Activated CD4-positive, alpha-beta T cell treated with anti-CD3 and anti-CD28 coated beads for 24 hours (primary cell): ENCODE data around the gene KIF12.

Experiments used
- DNase-seq, 2 donors: peaks; one replicate each; pipeline ENCODE4 v3.0.0-alpha.2; 2020; ENCODE audit warnings: low read depth in 2 of 2

The KIF12 gene

GRCh38 chr9:114123031-114123977, 24.2 kb upstream of the KIF12 start:
- no peak for DNase-seq

- no peak for DNase-seq
Observed at GRCh38 chr9:114122136-114123027, 23.3 kb upstream of the KIF12 start.

- DNase-seq: no peak
Observed at GRCh38 chr9:114121227-114122135, 22.4 kb upstream of the KIF12 start.

DNA sequence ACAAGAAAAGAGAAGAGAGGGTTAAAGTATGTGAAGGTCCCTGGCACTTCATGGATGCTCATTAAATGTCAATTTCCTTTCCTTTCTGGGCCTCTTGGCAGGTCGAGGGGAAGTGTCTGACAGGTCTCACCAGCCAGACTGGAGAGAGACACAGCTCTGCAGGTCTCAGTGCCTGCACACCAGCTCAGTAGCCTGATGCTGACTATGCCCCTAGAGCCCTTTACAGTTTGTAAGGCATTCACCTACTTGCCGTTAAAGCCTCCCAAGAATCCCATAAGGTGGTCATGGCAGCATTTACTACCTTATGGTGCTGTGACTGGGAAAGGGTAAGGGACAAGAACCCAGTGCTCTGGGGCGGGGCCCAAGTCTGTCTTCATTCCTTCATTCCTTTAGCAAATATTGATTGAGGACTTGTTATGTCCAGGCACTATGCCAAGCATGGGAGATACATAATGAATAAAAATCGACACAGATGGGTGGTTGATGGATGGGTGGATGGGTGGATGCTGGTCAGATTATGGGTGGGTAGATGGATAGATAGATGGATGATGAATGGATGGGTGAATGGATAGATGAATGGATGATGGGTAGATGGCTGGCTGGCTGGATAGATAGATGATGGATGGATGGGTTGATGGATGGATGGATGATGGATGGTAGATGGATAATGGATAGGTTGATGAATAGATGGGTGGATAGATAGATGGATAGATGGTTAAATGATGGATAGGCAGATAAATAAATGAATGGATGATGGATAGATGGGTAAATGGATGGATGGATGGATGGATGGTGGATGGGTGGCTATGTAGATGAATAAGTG, 21.3 kb upstream of the KIF12 start:
- DNase-seq: no peak

DNA sequence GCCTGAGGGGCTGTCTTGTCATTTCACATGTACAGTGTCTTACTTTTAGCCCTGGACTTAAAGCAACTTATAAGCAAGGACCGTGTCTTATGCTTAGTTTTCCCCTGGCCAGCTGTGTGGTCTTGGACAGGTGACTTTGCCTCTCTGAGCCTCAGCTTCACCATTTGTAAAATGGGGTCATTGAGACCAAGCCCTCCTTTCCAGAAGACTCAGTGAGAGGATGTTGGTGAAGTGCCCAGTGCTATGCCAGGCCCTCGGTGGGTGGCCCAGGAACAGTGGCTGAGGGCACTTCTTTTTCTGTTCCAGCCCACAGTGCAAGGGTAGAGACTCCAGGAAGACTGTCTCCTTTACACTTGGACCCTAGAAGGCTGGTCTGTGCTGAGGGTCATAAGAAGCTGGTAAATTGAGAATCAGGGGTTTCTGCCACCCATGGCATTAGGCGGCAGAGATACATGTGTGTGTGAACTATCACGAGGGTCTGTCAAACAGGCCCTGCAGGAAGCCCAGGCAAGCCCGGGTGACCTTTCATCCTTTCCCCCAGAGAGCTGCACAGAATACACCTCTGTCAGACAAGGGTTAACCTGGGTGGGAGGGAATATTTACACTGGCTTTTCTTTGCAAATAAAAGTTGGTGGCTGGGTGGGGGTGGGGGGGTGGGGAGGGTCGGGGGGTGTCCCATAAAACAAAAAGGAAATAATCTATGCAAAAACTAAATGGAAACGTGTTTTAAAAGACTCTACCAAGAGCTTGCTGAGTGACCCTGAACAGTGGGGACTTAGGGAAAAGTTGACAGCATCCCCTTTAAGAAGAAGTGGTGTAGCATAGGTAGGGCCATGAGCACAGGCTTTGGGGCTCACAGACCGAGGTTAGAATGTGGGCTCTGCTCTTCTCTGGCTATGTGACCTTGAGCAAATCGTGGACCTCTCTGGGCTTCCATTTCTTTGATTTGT, 20.4 kb upstream of the KIF12 start:
- DNase-seq: no peak

DNA sequence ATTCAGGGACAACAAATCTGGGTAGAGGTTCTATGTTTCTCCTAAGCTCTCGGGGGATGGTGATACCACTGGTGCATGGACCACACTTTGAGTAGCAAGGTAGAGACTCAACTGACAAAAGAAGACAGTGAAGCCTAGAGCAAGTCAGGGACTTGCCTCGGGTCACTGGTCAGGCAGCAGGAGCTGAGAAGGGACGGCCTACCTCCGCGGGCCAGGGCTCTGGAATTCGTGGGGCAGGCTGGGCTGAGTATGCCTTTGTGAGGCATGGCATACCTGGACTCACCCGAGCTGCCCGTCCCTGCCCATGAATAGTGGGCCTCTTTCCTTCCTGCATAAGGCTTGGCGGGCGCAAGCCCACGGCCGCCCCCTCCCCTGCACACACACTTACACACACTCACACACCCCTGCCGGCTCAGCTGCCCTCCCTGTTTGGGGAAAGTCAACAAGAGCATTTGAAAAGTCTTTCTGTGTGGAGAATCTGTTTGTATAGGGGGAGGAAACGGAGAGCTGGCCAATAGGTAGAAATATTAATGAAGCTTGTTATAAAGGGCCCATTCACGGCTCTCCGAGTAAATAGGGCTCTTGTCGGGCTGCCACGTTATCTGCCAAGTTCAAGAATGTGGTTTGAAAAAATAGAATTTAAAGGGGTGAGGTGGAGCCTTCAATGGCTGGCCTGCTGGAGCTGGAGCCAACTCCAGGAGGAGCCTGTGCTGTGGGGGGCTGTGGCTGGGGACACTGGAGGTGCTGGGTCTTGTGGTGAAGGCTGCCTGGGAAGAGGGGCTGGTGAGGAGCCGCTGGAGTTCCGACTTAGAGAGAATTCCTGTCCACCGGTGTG, 19.1 kb upstream of the KIF12 start:
- no peak for DNase-seq

GRCh38 chr9:114117614-114117995, 18.5 kb upstream of the KIF12 start:
- no peak for DNase-seq

- no peak for DNase-seq
Observed at GRCh38 chr9:114116126-114116747, 17.1 kb upstream of the KIF12 start.

DNA sequence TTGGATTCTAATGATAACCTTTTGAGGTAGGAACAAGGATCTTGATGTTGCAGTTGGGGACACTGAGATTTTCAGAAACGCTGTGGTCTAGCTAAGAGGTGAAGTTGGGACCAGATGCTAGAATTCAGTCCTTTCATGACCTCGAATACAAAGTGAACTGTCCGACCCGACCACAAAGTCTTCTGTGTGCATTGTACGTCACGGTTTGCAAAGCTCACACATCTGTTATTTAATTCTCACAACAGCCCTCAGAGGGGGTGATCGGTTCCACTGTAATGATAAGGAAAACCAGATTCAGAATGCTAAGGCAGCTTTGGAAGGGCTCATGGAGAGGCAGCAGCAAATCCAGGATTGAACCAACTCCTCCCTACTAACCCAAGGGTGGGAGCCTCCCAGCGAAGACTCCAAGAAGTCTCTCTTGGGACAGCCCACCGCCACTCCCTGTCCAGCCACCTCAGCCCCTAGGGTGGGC, 16.6 kb upstream of the KIF12 start:
- DNase-seq: no peak

GRCh38 chr9:114114364-114114763, 15.3 kb upstream of the KIF12 start:
- DNase-seq: no peak

GRCh38 chr9:114112778-114113584, 13.9 kb upstream of the KIF12 start:
- no peak for DNase-seq

- DNase-seq: no peak
Observed at GRCh38 chr9:114112325-114112724, 13.2 kb upstream of the KIF12 start.

DNA sequence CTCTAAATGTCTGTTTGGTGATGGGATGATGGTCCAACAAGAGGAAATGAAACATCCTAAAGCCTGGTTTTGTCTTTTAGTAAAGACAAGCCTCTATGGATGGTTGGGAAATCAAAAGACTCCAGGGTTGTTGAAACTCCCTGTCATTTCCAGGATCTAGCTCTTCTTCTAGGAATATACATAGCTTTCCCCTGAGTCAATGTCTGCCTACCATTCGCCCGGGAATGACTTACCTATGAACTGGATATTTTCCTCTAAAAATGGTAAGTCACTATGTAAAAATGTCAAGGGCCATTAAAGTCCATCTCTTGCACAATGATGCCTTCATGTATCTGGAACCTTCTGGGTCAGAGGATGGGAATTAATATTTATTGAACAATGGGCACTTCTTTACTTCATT, 11.1 kb upstream of the KIF12 start:
- no peak for DNase-seq

DNA sequence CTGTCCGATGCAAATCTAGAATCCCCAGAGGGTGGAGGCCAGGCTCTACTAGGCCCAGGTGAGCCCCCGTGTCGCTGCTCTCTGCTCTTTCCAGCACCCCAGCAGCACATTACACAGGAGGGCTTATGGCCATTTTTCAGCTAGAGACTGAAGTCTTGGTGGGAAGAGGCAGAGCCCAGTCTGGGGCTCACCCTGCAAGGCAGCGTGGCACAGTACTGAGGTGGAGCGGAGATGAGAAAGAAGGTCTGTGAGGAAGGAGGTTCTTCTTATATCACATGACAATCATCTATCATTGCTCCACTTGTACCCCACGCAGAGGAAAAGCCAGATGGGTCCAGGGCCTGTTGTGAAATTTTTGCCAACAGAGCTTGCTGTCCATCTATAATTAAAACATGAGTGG, 10.0 kb upstream of the KIF12 start:
- no peak for DNase-seq

DNA sequence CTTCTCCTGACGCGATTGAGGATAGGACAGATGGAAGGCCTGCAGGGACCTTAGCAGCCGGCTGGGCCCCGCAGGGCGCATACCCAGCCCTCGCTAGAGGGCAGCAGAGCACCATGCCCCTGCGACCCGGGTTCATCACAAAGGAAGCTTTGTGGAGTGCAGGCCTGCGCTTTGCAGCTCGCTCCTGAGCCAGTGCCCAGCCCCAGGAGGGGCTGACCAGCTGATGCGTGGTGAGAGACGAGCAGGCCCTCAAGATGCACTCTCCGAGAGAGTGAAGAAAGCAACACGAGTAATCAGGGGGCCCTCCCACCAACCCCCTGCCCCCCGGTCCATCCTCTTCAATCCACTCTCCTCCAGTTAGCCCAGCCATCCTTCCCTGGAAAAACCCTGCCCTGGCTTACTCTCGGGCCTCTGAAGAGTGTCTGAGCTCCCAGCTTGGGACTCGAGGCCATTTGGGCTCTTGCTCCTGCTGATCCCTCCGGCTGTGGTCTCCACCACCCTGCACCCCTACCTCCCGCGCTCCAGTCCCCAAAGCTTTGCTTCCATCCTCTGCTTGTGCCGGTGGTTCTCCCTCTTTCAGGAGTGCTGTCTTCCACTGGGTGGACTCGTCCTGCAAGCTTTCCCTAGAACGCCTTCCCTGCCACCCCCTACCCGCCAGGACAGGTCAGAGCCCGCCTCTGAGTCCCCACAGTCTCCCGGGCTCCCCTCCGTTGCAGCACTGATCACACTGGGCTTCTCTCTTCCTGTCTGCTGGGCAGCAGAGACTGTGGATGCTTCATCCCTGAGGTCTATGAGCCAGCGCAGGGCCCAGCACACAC, 9.1 kb upstream of the KIF12 start:
- DNase-seq: peak; percentile 28 to 51

DNA sequence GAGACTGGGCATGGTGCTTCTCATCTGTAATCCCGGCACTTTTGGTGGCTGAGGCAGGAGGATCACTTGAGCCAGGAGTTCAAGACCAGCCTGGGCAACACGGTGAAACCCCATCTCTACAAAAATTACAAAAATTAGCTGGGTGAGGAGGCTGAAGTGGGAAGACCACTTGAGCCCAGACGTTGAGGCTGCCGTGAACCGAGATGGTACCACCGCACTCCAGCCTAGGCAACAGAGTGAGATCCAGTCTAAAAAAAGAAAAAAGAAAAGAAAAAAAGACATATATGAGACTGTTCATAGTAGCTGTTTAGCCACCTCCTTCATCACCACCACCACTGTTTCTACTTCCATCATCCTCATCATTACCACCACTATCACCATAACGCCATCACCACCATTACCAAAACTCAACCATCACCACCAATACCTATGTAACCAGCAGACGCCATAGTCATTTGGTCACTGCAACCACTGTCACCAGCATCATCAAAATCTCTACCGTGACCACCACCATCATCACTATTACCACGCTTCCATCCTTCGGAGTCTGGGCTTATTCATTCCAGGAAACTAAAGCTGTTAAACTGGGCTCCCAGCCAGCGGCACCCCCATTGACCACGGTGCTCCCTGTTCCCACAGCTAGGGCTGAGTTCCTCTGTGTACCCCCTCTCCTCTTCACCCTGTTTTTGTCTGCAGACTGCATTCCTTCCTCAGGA, 8.4 kb upstream of the KIF12 start:
- no peak for DNase-seq
